DMS79 treated with DMSO at 0.1 percent for 48 hours (cell line): Measurements from ENCODE around the gene SNX21.
"Not testable (repeated sequence)": the region's sequence is repeated elsewhere in the genome, so short reads cannot be mapped to it uniquely, and the experiment has no call there.

Source experiments
- DNase-seq: peaks from one replicate; lab custom pipeline; 2025; lab: John Stamatoyannopoulos, UW

The SNX21 gene

DNA sequence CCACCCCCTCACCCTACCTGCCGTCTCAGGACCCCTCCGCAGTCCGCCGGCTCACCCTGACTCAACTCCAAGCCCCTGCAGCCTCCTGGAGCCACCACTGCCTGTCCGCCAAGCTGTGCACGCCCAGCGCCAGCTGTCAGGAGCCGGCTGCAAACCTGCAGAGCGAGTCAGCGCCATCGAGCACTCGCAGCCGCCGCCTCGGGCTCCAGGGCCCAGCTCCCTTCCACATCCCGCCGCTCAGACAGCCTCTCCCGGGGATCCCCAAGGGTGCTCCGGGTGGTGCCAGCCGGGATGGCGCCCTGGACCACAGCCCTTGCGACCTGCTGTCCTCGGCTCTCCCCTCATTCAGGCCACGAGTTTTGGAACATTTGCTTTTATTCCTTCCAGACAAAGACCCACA, 10.7 kb upstream of the SNX21 start:
- peak; percentile 24 for DNase-seq

DNA sequence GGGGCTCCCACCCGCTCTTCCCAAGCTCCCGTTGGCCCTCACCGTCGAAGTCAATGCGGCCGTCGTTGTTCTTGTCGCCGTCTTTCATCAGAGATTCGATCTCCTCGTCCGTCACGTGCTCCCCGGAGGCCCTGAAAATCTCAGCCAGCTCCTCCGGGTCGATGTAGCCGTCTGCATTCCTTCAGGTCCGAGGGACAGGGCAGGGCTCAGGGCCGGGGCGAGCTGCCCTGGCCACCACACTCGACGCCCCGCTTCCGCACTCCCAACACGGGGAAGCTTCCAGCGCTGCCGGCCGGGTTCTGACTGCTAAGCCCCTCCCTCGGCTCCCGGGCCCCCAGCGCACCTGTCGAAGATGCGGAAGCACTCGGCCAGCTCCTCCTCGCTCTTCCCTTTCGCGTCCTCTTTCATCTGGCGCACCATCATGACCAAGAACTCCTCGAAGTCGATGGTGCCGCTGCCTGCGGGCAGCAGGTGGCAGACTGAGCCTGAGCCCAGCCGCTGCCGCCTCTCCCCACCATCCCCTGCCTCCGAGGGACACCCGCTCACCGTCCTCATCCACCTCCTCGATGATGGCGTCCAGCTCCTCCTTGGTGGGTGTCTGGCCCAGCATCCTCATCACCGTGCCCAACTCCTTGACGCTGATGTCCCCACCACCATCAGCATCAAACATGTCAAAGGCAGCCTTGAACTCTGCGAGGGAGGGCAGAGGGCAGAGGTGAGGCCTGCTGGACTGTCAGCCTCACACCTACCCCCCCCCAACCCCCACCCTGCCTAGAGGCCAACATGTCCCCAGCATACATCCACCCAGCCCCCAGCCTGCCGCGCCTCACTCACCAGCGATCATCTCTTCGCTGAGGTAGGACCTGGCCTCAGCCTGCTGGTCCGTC, 9.4 kb upstream of the SNX21 start:
- no peak for DNase-seq

DNA sequence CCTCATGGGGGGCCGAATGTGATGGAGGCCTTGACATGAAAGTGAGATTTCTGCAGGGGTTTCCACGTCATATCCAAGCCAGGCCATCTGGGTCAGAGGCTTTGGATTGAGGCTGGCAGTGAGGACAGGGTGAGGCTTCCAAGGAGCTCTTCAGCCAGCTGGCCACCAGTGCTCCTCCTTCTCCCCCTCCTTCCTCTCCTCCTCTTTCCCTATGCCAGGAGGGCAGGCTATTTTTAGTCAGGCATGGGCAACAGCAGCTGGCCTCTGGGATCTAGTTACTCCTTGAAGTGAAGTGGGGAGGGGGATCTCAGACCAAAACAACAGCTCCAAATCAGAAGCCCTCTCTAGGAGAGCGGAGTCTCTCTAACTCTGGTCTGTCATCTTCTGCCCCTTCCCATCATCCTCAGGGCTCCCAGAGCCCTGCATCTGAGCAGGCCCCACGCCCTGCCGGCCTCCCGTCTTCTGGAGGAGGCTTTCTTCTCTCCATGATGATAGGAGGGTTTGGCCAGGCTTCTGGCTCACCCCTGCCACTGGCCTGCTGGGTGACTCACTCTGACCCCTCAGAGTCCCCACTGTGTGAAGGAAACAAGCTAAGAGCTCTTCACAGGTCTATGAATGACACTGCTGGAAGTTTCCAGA, 7.1 kb upstream of the SNX21 start:
- DNase-seq: peak; percentile 6

DNA sequence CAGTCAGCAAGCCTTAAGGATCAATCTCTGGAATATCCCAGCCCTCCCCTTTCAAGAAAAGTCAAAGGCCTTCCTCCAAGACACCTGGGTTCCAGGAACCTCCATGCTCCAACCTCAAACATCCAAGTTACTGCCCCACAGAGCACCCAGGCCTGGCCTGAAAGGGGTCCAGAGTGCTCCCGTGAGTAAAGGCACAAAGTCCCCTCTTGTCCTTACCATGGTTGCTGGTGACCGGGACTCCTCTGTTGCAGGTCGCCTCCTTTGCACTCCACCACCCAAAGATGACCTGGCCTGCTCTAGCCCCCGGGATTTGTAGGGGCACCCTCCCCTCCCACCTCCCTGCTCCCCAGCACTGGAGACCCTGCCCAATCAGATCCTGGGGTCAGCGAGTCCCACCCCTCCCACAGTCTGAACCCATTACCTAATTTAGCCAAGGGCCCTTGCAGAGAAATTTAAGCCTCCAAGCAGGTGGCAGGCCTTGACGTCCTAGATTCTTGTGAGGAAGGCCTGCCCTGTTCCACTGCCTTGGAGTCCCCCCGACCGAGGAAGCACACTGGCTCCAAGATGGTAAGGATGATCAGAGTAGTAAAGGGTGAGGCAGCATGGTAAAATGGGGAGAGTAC, 6.5 kb upstream of the SNX21 start, which contains the start of gene TNNC2:
Gene TNNC2 (minus strand): TSS at position 283 of the 623 bp plus-strand sequence. CDS start 64 bp downstream, at position 219.
- no peak for DNase-seq

DNA sequence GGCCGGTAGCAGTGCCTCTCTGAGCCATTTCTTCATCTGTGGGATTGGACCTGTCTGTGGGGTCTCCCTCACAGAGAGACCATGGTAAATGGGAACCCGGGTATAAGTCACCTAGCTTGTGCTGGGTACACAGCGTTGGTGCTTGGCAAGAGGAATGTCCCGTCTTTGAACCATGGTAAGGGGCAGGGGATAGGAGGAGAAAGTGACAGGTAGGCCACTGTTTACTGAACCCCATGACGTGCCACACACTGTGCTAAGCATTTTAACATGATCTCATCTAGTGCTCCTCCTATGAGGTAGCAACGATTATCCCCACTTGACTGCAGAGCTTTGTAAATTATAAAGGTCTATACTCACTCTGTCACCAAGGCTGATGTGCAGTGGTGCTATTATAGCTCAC, 5.9 kb upstream of the SNX21 start:
- no peak for DNase-seq

DNA sequence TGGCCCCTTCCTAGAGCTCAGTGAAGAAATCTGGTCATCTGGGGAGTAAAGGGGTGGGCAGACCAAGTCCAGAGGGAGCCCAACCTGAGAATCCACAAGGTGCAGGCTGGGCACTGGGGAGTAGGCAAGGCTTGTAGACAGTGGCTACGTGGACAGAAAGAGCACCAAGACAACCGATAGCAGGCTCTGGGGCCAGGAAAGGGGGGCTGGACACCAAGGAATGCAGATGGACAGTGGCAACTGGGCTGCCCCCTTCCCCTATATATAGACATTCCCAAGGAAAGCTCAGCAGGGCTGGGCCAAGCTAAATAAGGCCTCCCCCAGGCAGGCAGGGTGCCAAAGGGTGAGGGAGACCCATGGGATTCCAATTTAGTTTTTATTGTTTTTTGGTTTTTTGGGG, 5.0 kb upstream of the SNX21 start:
- DNase-seq: no peak

DNA sequence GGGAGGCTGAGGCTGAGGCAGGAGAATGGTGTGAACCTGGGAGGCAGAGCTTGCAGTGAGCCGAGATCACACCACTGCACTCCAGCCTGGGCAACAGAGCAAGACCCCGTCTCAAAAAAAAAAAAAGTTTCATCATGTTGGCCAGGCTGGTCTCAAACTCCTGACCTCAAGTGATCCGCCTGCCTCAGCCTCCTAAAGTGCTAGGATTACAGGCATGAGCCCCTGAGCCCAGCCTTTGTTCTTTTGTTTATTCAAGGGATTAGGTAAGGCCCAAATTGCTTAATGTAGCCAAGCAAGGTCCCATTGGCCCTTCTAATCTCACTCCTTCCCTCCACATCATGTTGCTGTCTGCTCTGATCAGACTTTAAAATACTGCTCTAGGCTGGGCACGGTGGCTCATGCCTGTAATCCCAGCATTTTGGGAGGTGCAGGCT, 3.9 kb upstream of the SNX21 start:
- not testable (repeated sequence) for DNase-seq

DNA sequence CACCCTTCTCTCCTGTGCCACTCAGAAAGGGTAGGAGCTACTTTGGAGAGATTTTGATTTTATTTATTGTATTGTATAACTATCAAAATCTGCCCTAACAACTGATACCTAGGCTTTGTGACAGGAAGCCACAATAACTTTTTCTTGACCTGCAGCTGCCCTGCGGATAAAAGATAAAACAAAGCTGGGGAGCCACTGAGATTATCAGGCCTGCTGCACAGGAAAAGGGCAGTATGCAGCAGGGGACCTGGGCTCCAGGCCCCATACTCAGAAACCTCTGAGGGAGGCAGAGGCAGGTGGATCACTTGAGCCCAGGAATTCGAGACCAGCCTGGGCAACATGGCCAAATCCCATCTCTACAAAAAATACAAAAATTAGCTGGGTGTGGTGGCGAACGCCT, 980 bp upstream of the SNX21 start:
- DNase-seq: no peak

DNA sequence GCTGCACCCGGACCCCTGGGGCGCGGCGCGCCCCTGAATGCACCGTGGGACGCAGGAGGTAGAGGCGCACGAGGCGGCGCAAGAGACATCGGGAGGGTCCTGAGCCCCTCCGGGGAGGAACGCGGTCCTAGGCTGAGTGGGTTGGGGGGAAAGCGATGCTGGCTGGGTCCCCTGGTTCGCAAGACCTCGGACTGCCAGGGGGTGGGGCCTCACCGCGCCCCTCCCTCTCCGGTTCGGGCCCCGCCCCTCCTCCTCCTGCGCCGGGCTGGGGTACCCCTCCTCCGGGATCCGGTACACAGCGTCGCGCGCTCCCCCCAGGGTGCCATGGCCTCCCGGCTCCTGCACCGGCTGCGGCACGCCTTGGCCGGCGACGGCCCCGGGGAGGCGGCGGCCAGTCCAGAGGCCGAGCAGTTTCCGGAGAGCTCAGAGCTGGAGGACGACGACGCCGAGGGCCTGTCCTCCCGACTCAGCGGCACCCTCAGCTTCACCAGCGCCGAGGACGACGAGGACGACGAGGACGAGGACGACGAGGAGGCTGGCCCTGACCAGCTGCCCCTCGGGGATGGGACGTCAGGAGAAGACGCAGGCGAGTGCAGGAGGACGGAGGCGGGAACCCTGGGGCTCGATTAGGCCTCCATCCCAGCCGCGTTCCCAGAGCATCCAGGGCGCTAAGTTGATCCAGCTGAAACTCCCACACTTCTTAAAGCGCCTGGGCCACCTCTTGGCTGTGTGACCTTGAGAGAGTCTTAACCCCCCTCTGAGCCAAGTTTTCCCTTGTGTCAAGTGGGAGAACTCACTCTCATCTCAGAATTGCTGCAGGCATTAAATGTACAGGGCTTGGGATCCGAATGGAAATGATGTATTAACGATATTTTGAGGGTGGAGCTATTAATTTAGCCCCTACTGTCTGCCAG, 541 bp downstream of the SNX21 start:
- DNase-seq: peak; percentile 12

DNA sequence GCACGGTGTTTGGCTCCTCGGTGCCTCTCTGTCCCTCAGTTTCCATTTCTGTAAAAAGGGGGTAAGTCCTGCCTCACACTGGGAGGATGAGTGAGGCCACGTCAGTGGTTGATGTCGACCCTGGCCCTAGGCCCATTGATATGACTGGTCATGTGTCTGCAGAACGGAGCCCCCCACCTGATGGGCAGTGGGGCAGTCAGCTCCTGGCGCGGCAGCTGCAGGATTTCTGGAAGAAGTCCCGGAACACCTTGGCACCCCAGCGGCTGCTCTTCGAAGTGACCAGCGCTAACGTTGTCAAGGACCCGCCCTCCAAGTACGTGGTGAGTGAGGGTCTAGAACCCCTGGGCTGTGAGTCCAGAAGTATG, 1.2 kb downstream of the SNX21 start:
- DNase-seq: no peak

DNA sequence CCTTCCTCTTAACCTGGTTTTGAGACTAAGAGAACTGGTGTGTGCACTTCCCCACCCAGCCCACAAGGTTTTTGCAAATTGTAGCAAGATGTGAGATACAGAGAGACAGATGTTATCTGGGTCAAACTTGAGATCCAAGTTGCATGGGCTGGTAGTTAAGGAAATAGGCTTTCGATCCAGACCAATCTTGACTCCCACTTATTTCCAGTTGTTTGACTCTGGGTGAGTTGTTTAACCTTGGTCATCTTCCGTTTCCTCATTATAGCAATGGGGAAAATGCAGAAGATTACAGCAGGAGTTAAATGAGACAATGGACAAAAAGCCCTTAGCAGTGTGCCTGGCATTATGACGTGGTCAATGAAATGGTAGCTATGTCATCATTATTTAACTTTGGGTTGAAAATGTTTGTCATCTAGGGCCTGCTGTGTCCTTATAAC, 1.7 kb downstream of the SNX21 start:
- no peak for DNase-seq

DNA sequence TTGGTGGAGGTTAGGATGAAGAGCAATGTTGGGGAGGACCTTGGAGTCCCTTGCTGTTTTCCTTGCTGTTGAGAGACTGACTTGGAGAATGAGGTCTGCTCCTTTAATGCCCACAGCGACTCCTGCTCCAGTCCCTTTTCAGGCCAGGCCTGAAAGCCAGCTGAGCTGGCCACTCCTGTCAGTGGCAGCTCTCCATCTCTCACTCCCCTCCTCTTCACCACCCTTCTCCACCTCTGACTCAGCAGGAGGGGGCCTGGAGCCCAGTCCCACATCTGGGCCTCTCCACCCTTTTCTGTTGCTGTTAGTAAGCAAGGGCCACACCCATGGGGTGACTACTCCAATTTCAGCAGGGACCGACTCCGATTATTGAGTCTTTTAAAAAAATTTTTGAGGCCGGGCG, 2.2 kb downstream of the SNX21 start:
- no peak for DNase-seq

DNA sequence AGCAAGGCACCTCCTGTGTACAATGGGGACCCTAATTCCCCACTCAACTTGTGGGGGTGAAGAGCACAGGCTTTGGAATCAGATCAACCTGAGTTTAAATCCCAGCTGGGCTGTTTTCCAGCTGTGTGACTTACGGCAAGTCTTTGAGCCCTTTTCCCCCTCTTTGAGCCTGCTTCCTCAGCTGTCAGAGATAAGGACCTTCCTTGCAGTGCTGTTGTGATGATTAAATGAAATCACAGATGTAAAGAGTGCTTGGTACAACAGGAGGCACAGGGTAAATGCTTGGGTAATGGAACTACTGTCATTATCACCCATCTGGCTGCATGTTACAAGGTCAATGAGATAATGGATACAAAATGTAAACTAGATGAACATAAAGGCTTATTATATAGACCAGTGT, 3.2 kb downstream of the SNX21 start:
- DNase-seq: no peak

DNA sequence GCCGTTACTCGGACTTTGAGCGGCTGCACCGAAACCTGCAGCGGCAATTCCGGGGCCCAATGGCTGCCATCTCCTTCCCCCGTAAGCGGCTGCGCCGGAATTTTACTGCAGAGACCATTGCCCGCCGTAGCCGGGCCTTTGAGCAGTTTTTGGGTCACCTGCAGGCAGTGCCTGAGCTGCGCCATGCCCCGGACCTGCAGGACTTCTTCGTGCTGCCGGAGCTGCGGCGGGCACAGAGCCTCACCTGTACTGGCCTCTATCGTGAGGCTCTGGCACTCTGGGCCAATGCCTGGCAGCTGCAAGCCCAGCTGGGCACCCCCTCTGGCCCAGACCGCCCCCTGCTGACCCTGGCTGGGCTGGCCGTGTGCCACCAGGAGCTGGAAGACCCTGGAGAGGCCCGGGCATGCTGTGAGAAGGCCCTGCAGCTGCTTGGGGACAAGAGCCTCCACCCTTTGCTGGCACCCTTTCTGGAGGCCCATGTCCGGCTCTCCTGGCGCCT, 7.2 kb downstream of the SNX21 start:
- no peak for DNase-seq

DNA sequence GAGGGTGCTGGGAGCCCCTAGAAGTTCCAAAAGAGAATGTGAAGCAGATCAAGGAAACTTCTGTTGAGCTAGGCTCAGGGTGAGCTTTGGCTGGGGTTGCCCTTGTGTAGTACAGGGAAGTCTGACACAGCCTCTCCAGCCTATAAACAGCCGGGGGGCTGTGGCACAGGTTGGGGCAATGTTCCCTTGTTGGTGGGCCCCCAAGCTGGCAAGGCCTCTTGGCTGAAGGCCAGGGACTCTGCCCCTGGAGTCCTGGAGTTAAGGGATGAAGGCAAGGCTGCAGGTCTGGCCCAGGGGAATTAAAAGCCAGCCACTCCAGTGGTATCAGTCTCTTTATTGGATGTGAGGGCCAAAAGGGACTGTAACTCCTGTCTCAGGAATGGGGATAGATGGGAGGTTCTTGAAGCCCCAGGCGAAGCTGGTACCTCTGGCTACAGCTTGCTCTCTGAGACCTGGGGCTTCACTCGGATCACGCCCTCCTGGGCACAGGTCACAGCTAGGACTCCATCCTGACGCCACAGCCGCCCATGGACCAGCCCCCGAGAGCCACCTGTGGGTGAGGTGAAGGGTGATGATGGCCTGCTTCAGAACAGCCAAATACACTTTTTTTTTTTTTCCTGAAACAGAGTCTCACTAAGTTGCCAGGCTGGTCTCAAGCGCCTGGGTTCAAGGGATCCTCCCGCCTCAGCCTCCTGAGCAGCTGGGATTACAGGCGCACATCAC, 8.0 kb downstream of the SNX21 start:
- no peak for DNase-seq

DNA sequence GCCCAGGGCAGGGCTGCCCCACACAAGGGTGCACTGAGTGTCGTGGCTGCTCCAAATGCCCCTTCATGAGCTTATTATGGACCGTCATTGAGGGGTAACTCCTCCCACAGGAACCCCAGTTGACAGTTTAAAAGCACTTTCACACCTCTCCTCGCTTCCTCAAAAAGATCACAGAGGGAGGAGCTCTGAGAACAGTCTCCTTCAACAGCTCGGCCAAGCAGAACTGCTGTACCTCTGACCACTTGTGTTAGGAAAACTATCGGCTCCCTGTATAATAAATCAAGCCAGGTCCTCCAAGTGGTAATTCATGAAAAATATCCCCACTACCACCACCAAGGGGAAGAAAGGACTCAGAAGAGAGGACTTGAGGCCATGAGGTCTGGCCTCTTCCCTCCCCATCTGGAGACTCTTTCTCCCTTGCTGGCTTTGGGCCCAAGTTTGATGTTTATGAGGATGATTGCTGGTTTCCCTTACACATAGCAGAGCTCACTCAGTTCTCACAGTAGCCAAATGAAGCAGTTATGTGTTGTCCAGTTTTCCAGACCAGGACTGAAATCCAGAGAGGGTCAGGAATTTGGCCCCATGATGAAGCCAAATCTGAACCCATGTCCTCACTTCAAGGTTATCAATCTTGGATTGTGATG, 8.7 kb downstream of the SNX21 start:
- no peak for DNase-seq

DNA sequence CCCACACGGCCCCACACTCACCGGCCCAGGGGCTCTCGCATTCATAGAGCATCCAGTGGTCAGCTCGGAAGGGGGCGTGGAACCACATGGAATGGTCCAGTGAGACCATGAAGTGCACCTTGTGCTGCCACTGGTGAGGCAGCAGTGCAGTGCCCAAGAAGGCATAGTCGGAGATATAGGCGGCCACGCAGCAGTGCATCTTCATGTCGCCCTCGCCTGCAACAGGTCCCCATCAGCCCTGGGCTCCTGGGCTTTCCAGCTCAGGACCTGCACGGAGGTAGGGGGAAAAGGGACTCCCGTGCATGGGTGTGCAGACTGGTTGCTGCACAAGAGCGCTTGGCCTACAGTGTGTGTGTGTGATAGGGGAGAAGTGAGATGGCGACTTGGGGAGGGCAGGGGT, 9.9 kb downstream of the SNX21 start:
- no peak for DNase-seq

DNA sequence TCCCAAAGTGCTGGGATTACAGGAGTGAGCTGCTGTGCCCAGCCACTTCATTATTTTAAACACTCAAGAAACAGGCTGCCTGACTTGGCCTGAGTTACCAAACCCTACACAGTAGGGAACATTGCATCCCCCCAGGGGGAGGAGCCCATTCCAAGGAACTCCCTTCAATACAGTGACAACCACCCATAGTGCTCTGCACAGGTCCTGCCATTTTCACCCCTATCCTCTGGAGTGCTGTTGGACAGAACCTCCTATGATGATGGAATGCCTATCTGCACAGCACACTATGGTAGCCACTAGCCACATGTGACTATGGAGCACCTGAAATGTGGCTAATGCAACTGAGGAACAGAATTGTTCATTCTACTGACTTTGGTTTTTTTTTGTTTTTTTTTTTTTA, 11.9 kb downstream of the SNX21 start:
- DNase-seq: no peak

DNA sequence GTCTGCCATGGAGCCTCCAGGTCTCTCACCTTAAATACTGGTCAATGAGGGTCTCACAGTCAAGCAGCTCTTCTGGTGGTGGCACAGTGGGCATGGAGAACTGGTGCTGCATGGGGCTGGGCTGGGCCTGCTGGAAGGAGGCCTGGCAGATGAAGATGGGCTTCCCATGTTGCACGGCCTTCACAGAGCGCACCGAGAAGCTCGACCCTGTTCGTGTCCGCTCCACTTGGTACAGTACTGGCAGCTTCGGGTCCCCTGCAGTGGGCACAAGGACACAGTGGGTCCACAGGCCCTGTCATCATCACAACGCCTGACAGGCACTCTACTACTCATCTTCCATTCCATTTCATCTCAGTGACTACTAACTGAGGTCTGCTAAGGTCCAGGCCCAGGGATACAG, 14.8 kb downstream of the SNX21 start:
- no peak for DNase-seq

DNA sequence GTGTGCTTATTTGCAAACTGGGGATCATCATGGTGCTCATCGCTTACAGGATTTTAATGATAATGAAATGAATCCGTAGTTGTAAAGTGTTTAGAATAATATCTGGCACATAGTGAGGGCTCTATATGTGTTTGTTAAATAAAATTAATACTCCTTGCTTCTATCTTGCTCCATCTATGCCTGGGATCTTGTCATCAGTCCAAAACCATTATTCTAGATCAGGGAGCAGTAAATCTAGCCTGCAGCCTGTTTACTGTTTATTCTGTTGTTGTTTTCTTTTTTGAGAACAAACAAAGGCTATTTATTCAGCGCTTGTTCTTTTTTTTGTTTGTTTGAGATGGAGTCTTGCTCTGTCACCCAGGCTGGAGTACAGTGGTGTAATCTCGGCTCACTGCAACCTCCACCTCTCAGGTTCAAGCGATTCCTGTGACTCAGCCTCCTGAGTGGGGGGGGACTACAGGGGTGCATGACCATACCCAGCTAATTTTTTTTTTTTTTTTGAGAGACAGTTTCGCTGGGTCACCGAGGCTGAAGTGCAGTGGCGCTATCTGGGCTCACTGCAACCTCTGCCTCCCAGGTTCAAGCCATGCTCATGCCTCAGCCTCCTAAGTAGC, 15.5 kb downstream of the SNX21 start:
- no peak for DNase-seq
